ENCODE data around the gene FGF11. TPM values are rescaled to one million over a fixed set of nuclear protein-coding genes. Genes with fewer than 3 reads are reported as not detected.

The FGF11 gene
- total and polyA plus RNA-seq, 2 donors (not counting 3 experiments of a cell fraction or from before 2014, with no cell fraction given): 0.70 TPM; not detected in 1

GRCh38 chr17:7465597-7466275 is 26.4 kb downstream of the FGF11 start:
- dilution Hi-C loops (cut with MboI; ENCODE audit: extremely low pct_ligation_motif_present, low sequenced_read_pairs): no loop called here
- no peaks in the 10 kb centered on the region for H3K9me1 ChIP-seq (replicated peaks; ENCODE audit: control insufficient read depth, extremely low read depth, insufficient read depth, low read length)

More at GRCh38 chr17:7465597-7466275, 26.4 kb downstream of the FGF11 start:
- BruUV-seq (replicated peaks): no TSS peak
- no peak overlapping the region for H3K9ac ChIP-seq (replicated peaks; ENCODE audit: extremely low read depth, insufficient read depth, low read length)
- no peaks in the 10 kb centered on the region for H3K27me3 ChIP-seq (ENCODE audit: control insufficient read depth in 2 of 2, insufficient read depth in 2 of 2, low read length in 2 of 2)
- H3K4me1 ChIP-seq (ENCODE audit: control insufficient read depth, extremely low read depth, insufficient read depth, low read length): no peaks in the 10 kb centered on the region
- H3K27ac ChIP-seq (ENCODE audit: insufficient read depth, low read depth, low read length): no peak overlapping the region
- TF ChIP-seq POLR2AphosphoS5 (IDR thresholded peaks at IDR 0.05; ENCODE audit: insufficient read depth, low read depth, low read length) (no peak), MYC (IDR thresholded peaks at IDR 0.05; ENCODE audit: low read depth, low read length) (no peak), GATA2 (IDR thresholded peaks at IDR 0.05; ENCODE audit: insufficient read depth, insufficient read length, low read depth, low read length) (no peak), JUN (IDR thresholded peaks at IDR 0.05; ENCODE audit: borderline replicate concordance, insufficient read depth, insufficient read length, low read depth) (no peak), POLR2A (IDR thresholded peaks at IDR 0.05; ENCODE audit: low read depth, low read length) (no peak), FOS (IDR thresholded peaks at IDR 0.05; ENCODE audit: borderline replicate concordance, insufficient read depth, low read length) (no peak), EZH2 (IDR thresholded peaks at IDR 0.05; ENCODE audit: borderline replicate concordance, low read depth, low read length, severe bottlenecking) (no peak)
- TF ChIP-seq, protein P1, sequence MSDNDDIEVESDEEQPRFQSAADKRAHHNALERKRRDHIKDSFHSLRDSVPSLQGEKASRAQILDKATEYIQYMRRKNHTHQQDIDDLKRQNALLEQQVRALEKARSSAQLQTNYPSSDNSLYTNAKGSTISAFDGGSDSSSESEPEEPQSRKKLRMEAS (IDR thresholded peaks at IDR 0.05; ENCODE audit: insufficient read depth, insufficient read length): no peak
- TF ChIP-seq, protein P2, sequence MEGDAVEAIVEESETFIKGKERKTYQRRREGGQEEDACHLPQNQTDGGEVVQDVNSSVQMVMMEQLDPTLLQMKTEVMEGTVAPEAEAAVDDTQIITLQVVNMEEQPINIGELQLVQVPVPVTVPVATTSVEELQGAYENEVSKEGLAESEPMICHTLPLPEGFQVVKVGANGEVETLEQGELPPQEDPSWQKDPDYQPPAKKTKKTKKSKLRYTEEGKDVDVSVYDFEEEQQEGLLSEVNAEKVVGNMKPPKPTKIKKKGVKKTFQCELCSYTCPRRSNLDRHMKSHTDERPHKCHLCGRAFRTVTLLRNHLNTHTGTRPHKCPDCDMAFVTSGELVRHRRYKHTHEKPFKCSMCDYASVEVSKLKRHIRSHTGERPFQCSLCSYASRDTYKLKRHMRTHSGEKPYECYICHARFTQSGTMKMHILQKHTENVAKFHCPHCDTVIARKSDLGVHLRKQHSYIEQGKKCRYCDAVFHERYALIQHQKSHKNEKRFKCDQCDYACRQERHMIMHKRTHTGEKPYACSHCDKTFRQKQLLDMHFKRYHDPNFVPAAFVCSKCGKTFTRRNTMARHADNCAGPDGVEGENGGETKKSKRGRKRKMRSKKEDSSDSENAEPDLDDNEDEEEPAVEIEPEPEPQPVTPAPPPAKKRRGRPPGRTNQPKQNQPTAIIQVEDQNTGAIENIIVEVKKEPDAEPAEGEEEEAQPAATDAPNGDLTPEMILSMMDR (IDR thresholded peaks at IDR 0.05; ENCODE audit: extremely low read depth in 1 of 2, insufficient read depth in 1 of 2, low read depth in 1 of 2, low read length in 2 of 2): no peak
- DNase-seq (ENCODE audit: low read depth, low spot score) (no peak), FAIRE-seq (no peak)
- H3K4me3 ChIP-seq (replicated peaks in 1 of 3; ENCODE audit: insufficient read depth in 1 of 3, low read depth in 1 of 3, low read length in 3 of 3): no peak overlapping the region
- intact Hi-C loops (cut with micrococcal nuclease): no loop called here
- ChIA-PET CTCF (interaction anchor here (1.0 to 3.3 kb wide), 2 partner anchors 11 to 29 kb away, joined by 3 to 11 read pairs; no protein-coding TSS in a partner anchor), POLR2A (no interaction called here)
- H4K20me1 ChIP-seq (replicated peaks; ENCODE audit: control insufficient read depth, extremely low read depth, insufficient read depth, low read length): no peaks in the 10 kb centered on the region
- H3K79me2 ChIP-seq (ENCODE audit: control insufficient read depth, insufficient read depth, low read length): peaks cover 11% of the 10 kb centered on the region
- peaks cover 0 to 16% of the 10 kb centered on the region in 2 experiments for H3K36me3 ChIP-seq (ENCODE audit: control insufficient read depth in 2 of 2, extremely low read depth in 1 of 2, insufficient read depth in 2 of 2, low read length in 2 of 2)
- no peak overlapping the region for H3K4me2 ChIP-seq (ENCODE audit: insufficient read depth, low read length)
- H2AFZ ChIP-seq (ENCODE audit: low read depth, low read length): no peak overlapping the region
- no peaks in the 10 kb centered on the region for H3K9me3 ChIP-seq (replicated peaks; ENCODE audit: control insufficient read depth, insufficient read depth, low read length)
